Psoas muscle (tissue), 8 donors: ENCODE measurements around the gene UBAC2. TPM values are rescaled to one million over a fixed set of nuclear protein-coding genes. Genes with fewer than 3 reads are reported as not detected.

Experiments
- ATAC-seq, 4 donors: fragments of 200-7000 bp; cut with Tn5 transposase; one replicate each; pipeline ENCODE4 v1.9.1; 2020; ENCODE audit warnings: moderate library complexity in 3 of 4, mild to moderate bottlenecking in 2 of 4
- DNase-seq, 2 donors: peaks; one replicate each; pipeline ENCODE4 v3.0.0-alpha.2; 2020
- H3K27ac ChIP-seq: fragments of 200-600 bp; one replicate; pipeline ENCODE4 v1.8.0; 2022
- H3K27me3 ChIP-seq, 3 donors: fragments of 200-600 bp in 1 of 3; one replicate each; pipeline versions ENCODE4 v1.6.1 to v1.8.0; 2013 to 2022; ENCODE audit warnings: low read length in 2 of 3, mild to moderate bottlenecking in 2 of 3, moderate library complexity in 1 of 3; ENCODE audit not compliant: insufficient read depth in 3 of 3
- H3K36me3 ChIP-seq, 2 donors: fragments of 200-600 bp in 1 of 2; one replicate each; pipeline versions ENCODE4 v1.6.1 to v1.8.0; 2013 to 2022; ENCODE audit warnings: low read depth in 1 of 2, mild to moderate bottlenecking in 1 of 2, moderate library complexity in 1 of 2; ENCODE audit not compliant: insufficient read depth in 1 of 2
- H3K4me1 ChIP-seq: fragments of 200-600 bp; one replicate; pipeline ENCODE4 v1.8.0; 2022
- H3K4me3 ChIP-seq: fragments of 200-600 bp; one replicate; pipeline ENCODE4 v1.8.0; 2022; ENCODE audit warnings: mild to moderate bottlenecking
- H3K9me3 ChIP-seq: fragments of 200-600 bp; one replicate; pipeline ENCODE4 v1.8.0; 2022
- CTCF ChIP-seq: fragments of 200-600 bp; IDR thresholded peaks from one replicate; pipeline ENCODE4 v1.8.0; 2022; ENCODE audit warnings: antibody characterized with exemption
- WGBS, 3 donors: extraction: QIAGEN DNeasy Blood & Tissue Kit; methylation state at CpG; one replicate each; pipeline versions ENCODE4 v1.1.6 to v1.1.7; 2013; 5-methylcytosine and 5-hydroxymethylcytosine counted together
- intact Hi-C, 2 donors: fragments of 100-400 bp; cut with DNase I; formaldehyde crosslinking; loops; one replicate each; pipeline versions ENCODE4 v1.11.0 to v1.14.2; 2022
- polyA plus RNA-seq, 3 donors: library from polyadenylated mRNA; stranded (reverse); fragments of 200-250 nt; gene quantifications; one replicate each; pipeline ENCODE4 v1.2.3, GENCODE V29; 2013
- total RNA-seq, 4 donors: library from RNA; stranded (reverse); fragmentation: NEBNext Ultra II Directional in 2 of 4; extraction: Animal tissue kit (Norgen Biotek cat#: 25700) in 2 of 4; gene quantifications; one replicate each; pipeline versions ENCODE4 v1.2.1 to v1.2.4, GENCODE V29; 2021 to 2023
- donor health status: healthy with polysubstance abuse.
- donor health status: DM: no; HTN: no; CAD: no; lungs with moderate emphysema.
- donor health status: Bipolar disorder and iron deficiency.
- donor health status: healthy.
- donor health status: DM: yes; HTN: yes; CAD: no.
- donor health status: DM: no; HTN: no; CAD: no.
- donor health status: DM: no; HTN: no; CAD: no.
- donor health status: DM: yes; HTN: yes; CAD: no.

Gene UBAC2
- total and polyA plus RNA-seq, 7 donors = 54.1 to 97.1 (median 71.7) TPM

- Histone ChIP-seq H3K27ac (no peak overlapping the region), H3K36me3 (peaks cover 0 to 7% of the 10 kb centered on the region in 2 donors), H3K4me1 (peaks cover 9% of the 10 kb centered on the region), H3K4me3 (peak overlapping the region; percentile 31), H3K27me3 (no peaks in the 10 kb centered on the region), H3K9me3 (no peaks in the 10 kb centered on the region)
- no peak for DNase-seq
- ATAC-seq = no peak
- 92 to 98% (median 92%) methylated on average over 8 of the region's 8 CpGs for WGBS, 3 donors
- no peak for TF ChIP-seq CTCF
- intact Hi-C loops = no loop called here
Observed at GRCh38 chr13:99305566-99305965, 104.9 kb downstream of the UBAC2 start.

GRCh38 chr13:99307247-99307646, 106.6 kb downstream of the UBAC2 start, which contains the start of gene GPR183:
Gene GPR183, minus strand, starts transcription at chr13:99307399. Its CDS starts 11,254 bp downstream, at chr13:99296145.
- H3K27ac ChIP-seq = peak within 1 kb of the TSS; percentile 64

GRCh38 chr13:99307648-99308339, 107.1 kb downstream of the UBAC2 start:
- intact Hi-C loops = no loop called here

More at GRCh38 chr13:99307247-99307646, 106.6 kb downstream of the UBAC2 start, which contains the start of gene GPR183:
- peak within 1 kb of the TSS; percentile 31 for H3K4me3 ChIP-seq
- H3K4me1 ChIP-seq = peaks cover 14% of the 10 kb centered on the region
- TF ChIP-seq CTCF = no peak
- peaks cover 0 to 7% of the 10 kb centered on the region in 2 donors for H3K36me3 ChIP-seq
- DNase-seq (no peak), ATAC-seq (peak in 2 of 4 donors; percentile 46 to 57)
- no peaks in the 10 kb centered on the region for H3K9me3 ChIP-seq
- WGBS, 3 donors = 32 to 54% (median 35%) methylated on average over 4 of the region's 4 CpGs
- H3K27me3 ChIP-seq = no peaks in the 10 kb centered on the region
- intact Hi-C loops = no loop called here

GRCh38 chr13:99308471-99309087, 107.9 kb downstream of the UBAC2 start:
- no peak for ATAC-seq
- Histone ChIP-seq H3K4me3 (no peak overlapping the region), H3K9me3 (no peaks in the 10 kb centered on the region), H3K36me3 (peaks cover 0 to 7% of the 10 kb centered on the region in 2 donors), H3K27ac (peak overlapping the region; percentile 64), H3K27me3 (no peaks in the 10 kb centered on the region), H3K4me1 (peaks cover 28% of the 10 kb centered on the region)
- intact Hi-C loops = no loop called here
- DNase-seq = no peak
- no peak for TF ChIP-seq CTCF
- WGBS, 3 donors = 58 to 68% (median 60%) methylated on average over 3 of the region's 3 CpGs

More at GRCh38 chr13:99307648-99308339, 107.1 kb downstream of the UBAC2 start:
- no peaks in the 10 kb centered on the region for H3K9me3 ChIP-seq
- no peak overlapping the region for H3K4me3 ChIP-seq
- H3K4me1 ChIP-seq = peaks cover 20% of the 10 kb centered on the region
- H3K27ac ChIP-seq = peak overlapping the region; percentile 64
- DNase-seq = no peak
- no peaks in the 10 kb centered on the region for H3K27me3 ChIP-seq
- TF ChIP-seq CTCF = no peak
- no peak for ATAC-seq
- peaks cover 0 to 7% of the 10 kb centered on the region in 2 donors for H3K36me3 ChIP-seq
- WGBS, 3 donors = 57 to 70% (median 60%) methylated on average over 6 of the region's 6 CpGs
